Effector CD8-positive, alpha-beta T cell (primary cell): ENCODE data around the gene SNHG17.
A peak's percentile ranks its signal among the peaks of the same experiment; 100 is the strongest.
"Not testable (repeated sequence)": the region's sequence is repeated elsewhere in the genome, so short reads cannot be mapped to it uniquely, and the experiment has no call there.

Experiments used
- DNase-seq: peaks from one replicate; lab custom pipeline; 2025; lab: John Stamatoyannopoulos, UW
- total RNA-seq, 4 experiments: gene quantifications; one replicate each; lab custom pipeline; 2026; lab: John Stamatoyannopoulos, UW

SNHG17 gene
- 21.6 to 47.0 (median 35.0) reads per million in 4 experiments for total RNA-seq

DNA sequence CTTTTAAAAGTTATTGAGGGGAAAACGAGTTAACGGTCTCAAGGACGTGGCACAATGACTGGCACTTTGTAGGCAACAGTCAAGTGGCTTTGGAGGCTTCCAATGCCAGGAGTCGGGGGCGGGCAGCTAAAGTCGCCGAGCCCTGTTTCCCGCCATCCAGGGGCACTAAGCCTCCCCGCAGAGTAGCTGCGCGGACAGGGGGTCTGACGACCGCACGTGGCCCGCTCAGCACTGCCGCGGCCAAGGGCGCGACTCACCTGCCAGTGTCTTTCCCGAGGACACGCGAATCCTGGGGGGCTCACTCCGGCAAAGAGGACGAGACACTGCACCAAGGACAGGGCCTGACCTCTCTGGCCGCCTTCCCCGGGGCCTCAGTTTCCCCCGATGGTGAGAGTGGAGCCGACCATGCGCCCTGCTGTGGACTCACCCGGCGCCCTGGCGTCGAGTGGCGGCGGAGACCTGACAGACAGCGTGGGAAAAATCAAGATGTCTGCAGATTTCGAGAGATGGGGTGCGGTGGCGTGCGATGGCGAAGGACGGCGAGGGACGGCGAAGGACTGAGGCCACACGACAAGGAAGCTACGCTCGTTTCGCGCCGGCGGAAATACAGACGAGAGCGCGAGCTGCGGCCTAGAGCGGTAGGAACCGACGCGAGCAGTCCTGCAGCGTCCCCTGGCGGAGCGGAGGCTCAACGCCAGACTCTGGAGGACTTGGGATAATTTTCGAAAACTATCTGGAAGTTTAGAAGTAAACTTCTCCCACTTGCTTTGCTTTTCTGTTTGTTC is at the start of gene SNHG17:
TSS of gene SNHG17 (minus strand) at position 559 of the 785 bp plus-strand sequence.
- peak; percentile 84 for DNase-seq

DNA sequence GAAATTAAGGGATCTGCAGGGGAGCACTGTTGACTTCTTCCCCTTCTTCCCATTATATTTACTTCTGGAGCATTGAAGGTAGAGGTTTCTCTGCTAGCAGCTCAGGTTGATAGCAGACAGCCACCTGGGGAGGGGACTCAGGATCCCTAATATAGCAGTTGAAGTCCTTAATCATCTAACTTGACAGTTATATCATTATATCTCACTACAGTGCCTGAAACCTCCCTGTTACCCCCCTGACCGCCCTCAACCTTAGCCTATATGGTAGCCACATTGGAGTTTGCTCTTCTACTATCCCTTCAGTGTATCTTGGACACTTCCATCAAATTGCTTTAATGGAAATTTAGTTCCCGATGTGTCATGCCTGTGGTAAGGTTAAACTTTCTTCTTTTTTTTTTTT is 44.5 kb upstream of the SNHG17 start:
- DNase-seq = no peak

DNA sequence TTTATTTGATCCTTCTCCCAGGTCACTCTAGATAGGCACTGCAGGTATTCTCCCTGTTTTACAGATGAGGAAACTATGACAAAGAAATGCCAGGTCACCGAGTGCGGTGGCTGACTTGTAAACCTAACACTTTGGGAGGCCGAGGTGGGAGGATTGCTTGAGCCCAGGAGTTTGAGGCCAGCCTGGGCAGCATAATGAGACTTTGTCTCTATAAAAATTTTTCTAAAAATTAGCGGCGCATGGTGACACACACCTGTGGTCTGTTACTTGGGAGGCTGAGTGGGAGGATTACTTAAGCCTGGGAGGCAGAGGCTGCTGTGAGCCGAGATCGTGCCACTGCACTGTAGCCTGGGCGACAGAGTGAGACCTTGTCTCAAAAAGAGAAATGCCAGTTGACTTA is 42.6 kb upstream of the SNHG17 start:
- no peak for DNase-seq

DNA sequence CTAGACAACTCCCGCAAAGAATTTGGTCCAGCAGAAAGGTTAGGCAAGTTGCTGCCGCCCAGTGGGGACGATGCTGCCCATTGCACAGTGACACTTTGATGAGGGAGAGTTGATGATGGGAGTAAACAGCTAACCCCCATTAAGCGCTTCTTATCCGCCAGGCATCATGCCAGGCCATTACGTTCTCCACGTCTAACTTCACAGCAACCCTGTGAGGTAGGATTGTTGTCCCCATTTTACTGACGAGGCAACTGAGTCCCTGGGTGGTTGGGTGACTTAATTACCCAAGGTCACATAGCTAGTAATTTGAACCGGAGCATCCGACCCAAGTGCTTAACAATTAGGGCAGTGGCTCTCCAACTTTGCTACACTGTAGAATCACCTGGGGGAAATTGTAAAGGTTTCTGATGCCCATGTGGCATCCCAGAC is 38.3 kb upstream of the SNHG17 start:
- DNase-seq = no peak

DNA sequence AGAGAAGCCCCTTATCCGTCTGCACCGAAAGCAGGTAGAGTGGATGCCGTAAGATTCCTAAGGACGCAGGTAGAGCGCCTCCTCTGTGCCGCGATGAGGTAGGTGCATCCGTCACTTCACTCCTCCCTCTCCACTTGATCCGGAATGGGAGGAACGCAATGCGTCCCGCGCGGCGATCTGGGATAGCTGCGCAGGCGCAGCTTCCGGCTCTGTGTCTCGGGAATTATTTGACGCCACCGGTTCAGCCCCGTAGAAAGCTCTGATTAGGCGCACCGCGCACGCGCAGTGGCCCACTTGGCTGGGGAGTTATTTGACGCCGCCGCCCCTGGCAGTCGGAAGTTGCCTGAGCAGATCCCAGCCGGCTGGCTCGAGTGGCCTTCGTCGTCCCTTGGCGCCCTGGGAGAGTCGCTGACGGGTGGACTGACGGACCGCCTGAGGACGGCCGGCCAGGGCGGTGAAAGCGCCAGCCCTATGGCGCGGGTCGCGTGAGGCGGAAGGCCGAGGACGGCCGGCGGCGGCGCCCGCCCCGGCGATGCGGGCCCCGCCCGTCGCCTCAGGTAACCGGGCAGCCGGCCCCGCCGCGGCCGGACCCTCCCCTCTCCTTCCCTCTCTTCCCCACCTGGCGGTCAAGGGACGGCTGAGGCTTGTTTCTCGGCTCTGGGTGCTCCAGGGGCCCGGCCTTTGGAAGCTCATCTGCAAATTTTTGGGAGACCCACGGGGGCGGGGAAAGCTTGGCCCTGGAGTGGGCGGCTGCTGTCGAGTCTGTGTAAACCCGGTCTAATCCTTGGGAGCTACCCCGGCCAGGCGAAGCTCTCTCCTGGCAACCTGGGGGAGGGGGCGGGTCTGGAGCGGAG is 37.6 kb upstream of the SNHG17 start, which contains the start of gene RALGAPB:
TSS of gene RALGAPB (plus strand) at position 331 of the 854 bp plus-strand sequence. CDS start 15,590 bp downstream, outside the sequence.
- peak; percentile 98 for DNase-seq

DNA sequence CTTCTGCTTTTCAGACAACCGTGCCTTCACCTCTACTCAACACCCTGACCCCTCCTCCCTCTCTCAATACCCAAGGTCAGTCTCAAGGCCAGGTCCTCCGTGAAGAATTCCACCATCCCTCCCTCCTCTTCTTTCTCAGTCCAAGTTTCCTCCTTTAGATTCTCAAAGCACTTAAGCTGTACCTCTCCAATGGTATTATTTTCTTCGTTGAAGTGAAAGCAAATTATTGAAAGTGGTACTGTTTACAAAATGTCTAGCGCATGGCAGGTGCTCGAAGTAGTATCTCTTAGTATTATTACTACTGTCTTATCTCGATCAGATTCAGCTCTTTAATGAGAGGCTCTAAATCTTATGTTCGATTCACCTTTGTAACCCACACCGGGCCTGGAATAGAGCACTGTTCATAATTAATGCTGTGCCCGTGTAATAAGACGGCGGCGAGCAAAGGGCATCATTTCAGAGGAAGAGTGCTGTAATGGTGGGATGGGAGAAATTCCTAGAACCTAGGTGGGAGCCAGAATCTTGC is 36.9 kb upstream of the SNHG17 start:
- no peak for DNase-seq

DNA sequence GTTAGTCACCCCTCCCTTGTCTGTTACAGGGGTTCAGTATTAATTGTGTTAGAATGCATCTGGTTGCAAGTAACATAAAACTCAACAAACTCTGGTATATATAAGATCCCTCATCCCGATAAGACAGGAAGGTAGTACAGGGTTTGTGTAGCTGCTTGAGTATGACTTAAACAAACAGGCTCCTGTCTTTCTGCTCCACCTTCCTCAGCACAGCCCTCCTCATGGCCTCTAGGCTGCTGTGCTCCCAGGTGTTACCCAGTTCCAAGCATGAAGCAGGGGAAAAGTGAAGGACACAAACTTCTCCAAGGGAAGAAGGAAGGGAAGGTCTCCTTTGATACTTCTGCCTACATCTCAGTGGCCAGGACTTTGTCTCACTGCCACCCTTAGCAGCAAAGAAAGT is 36.1 kb upstream of the SNHG17 start:
- no peak for DNase-seq

DNA sequence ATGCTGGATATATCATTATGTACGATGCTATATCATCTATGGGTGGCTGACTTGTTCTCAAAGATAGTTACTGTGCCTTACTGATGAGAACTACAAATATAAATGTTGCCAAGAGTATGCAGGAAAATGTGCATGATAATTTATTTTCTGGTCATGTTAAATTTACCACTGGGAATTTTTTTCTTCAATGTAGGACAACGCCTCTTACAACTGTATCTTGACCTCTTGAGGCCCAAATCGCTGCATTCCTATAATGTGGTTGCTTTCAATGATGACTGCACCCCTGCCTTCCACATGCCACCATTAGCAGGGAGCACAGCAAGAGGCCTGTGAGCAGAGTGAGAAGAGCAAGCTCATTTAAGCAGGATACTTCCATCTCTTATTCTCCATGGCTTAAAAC is 31.9 kb upstream of the SNHG17 start:
- no peak for DNase-seq

DNA sequence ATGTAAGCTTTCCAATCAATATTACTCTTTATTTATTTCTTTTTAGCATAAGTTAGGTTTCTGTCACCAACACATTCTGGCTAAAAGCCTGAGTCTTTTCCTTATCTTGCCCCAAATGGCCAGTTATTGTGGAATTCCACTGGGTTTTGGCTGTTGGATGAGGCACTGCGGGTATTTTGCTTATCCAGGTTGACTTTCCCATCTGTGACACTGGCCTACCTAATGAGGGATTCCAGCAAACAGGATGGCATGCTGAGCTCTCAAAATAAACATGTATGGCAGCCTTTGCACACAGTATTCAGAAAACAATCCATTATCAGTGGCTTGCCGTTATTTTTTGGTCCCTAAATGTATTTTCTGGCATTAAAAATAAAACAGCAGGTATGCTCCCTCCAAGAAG is 31.0 kb upstream of the SNHG17 start:
- DNase-seq = no peak

DNA sequence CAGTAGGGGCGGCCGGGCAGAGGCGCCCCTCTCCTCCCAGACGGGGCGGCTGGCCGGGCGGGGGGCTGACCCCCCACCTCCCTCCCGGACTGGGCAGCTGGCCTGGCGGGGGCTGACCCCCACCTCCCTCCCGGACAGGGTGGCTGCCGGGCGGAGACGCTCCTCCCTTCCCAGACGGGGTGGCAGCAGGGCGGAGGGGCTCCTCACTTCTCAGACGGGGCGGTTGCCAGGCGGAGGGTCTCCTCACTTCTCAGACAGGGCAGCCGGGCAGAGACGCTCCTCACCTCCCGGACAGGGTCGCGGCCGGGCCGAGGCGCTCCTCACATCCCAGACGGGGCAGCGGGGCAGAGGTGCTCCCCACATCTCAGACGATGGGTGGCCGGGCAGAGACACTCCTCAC is 26.4 kb upstream of the SNHG17 start:
- not testable (repeated sequence) for DNase-seq

DNA sequence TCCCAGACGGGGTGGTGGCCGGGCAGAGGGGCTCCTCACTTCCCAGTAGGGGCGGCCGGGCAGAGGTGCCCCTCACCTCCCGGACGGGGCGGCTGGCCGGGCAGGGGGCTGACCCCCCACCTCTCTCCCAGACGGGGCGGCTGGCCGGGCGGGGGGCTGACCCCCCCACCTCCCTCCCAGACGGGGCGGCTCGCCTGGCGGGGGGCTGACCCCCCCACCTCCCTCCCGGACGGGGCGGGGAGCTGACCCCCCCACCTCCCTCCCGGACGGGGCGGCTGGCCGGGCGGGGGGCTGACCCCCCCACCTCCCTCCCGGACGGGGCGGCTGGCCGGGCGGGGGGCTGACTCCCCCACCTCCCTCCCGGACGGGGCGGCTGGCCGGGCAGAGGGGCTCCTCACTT is 26.0 kb upstream of the SNHG17 start:
- DNase-seq = not testable (repeated sequence)

DNA sequence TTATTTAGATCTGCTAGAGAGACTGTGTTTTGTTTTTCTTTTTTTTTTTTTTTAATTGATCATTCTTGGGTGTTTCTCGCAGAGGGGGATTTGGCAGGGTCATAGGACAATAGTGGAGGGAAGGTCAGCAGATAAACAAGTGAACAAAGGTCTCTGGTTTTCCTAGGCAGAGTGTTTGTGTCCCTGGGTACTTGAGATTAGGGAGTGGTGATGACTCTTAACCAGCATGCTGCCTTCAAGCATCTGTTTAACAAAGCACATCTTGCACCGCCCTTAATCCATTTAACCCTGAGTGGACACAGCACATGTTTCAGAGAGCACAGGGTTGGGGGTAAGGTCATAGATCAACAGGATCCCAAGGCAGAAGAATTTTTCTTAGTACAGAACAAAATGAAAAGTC is 25.5 kb upstream of the SNHG17 start:
- not testable (repeated sequence) for DNase-seq

DNA sequence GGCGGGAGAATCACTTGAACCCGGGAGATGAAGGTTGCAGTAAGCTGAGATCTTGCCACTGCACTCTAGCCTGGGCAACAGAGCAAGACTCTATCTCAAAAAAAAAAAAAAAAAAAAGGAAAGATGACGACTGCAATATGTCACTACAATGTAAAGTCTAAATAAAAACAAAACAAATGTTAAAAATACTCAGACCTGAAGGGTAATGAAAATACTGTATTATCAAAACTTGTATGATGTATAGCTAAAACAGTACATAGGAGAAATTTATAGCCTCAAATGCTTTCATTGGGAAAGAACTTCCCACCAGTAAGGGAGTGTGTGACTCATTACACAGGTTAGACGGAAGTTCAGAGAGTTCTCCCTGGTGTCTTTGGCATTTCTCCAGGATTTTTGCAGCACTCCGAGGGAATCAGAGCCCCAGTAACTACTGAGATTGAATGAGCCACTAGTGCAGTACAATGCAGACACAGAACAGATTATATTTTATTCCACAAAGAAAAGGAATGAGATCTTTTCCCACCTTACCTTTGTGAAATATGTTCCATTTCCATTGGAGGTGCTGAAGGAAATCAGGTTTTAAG is 25.0 kb upstream of the SNHG17 start:
- DNase-seq = no peak

DNA sequence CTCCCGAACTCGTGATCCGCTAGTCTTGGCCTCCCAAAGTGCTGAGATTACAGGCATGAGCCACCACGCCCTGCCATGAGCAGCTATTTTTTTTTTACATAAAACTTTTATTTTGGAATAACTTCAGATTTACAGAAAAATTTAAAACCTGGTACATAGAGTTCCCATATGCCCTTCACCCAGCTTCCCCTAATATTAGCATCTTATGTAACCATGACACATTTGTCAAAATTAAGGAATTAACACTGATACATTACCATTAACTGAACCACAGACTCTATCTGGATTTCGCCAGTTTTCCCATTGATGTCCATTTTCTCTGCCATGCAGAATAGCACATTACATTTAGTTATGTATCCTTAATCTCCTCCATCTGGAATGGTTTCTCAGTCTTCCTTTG is 23.2 kb upstream of the SNHG17 start:
- DNase-seq = no peak

DNA sequence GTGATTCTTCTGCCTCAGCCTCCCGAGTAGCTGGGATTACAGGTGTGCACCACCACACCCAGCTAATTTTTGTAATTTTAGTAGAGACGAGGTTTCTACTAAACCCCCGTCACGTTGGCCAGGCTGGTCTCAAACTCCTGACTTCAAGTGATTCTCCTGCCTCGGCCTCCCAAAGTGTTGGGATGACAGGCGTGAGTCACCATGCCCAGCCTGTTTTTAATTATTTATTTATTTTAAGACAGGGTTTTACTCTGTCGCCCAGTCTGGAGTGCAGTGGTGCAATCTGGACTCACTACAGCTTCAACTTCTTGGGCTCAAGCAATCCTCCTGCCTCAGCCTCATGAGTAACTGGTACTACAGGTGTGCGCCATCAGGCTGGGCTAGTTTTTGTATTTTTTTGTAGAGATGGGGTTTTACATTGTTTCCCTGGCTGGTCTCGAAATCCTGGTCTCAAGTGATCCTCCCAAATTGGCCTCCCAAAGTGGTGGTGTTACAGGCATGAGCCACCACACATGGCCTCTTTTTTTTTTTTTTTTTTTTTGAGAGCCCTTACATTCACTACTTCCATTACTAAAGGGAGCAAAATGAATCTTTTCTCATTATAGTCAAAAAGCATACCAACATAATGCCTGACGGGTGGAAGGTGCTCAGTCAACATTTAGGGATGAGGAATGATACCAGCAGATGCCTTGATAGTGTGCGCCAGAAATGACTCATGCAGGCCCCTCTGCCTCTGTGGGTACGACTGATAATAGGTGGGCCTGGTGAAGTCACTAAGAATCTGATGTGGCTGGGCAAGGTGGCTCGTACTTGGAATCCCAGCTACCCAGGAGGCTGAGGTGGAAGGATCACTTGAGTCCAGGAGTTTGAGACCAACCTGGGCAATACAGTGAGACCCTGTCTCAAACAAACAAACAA is 19.7 kb upstream of the SNHG17 start:
- DNase-seq = no peak

DNA sequence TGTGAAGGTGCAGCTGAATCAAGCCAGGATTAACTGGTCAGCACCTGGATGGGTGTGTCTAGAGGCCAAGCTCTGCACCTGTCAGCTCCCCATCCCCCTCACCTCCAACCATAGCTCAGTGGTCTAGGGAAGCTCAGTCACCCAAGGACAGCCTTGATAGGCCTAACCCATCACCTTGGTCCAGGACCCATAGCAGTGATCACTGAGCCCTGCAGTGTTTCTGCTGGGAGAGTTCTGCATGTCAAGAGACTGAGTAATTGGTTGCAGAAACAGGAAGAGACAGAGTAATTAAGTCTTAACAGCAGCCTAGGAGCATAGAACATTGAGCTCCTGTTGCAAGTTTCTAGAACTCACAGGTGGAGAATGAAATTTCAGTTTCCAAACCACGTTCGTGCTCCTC is 18.8 kb upstream of the SNHG17 start:
- no peak for DNase-seq

DNA sequence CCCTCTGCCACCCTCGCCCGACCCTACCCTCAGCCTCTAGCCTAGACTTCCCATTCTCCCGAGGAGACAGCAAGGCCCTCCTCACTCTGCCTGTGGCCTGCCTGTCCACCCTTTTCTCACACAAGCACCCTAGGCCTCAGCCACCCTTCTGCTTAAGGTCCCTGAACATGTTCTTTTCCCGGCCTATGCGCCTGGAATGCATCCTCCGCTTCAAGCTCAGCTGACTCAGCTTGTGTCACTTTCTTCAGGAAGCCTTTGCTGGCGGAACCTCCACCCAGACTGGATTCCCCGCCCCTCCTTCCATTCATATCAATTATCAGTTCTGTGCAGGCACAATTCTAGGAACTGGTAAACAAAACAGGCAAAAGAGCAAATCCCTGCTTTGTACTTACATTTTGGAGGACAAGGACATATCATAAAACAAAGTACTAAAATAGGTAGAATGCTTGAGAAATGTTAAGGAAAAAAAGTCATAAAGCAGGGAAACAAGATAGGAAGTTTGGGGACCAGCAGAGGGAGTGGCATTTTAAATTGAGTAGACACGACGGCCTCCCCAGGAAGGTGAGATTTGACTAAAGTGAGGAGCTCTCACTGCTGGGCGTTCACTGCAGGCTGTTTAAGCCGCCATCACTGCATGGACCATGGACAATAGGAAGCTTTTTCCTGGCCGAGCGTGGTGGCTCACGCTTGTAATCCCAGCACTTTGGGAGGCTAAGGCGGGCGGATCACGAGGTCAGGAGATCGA is 17.9 kb upstream of the SNHG17 start:
- DNase-seq = no peak

DNA sequence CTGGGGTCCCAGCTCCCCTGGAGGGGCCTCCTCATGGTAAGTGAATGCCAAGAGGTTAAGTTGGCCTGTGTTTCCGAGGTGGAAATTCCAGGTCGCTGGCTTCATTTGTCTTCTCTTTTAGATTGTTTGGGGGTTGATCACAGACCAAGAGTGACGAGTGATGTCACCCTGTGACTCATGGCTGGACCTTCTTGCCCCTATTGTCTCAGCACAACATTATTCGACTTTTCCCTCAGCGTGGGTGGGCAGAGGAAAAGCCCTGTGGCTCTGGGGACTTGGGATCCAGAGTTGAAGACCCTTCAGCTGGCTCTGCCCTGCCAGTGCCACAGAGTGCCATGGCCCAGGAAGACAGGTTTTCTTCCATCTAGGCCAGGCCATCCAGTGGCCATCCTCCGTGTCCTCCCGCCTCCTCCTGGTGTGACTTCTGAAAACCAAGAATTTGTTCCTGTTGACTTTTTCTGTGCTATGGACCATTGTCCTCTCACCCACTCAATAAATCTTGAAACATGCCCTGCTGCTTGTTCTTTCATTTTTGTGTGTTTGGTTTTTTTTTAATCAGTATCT is 15.4 kb upstream of the SNHG17 start:
- DNase-seq = no peak

DNA sequence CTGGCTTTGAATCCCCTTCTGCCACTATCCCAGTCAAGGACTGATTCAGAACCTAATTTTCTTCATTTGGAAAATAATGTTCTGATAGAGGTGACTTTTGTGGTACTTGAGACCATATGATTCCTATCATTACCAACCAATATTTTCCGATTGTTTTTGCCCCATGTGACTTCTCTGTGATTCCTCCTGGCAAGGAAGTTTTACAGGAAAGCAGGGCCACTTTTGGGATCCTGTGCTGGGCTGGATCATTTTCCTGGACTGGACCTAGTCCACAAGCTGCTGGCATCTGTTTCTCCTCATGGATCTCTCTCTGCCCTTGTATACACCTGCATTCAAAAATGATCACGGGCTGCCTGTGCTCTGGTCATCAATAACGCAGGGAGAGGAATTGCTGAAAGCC is 13.9 kb upstream of the SNHG17 start:
- DNase-seq = no peak
